ENCODE results near the gene CCDC192.

DNA sequence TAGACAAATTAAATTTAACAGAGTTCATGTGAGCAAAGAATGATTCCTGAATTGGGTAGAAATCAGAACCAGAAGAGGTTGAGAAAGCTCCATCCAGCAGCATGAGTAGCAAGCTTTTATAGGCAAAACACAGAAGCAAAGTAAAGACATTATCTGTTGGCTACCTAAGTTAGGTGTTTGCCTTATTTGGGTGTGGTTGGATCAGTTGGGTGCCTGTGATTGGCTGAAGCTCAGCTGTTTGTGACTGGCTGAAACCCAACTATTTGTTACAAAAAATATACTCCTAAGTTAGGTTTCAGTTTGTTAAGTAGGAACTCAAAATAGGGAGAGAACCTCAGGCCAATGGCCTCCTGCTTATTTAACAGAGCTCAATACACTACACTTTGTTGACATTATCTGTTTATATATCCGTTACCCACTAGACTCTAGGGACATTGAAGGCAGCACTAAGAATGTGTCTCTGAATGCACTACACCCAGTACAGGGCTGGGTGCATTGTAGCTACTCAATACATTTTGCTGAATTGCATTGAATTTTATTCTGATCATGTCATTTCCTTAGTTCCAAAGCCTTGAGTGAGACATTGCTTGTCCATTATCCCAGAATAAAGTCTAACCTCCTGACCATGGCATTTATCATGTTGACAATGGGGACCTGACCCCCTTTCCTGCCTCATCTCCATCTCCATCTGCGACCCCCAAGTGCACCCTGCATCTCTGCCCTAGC, 98.7 kb downstream of the CCDC192 start:
- TF ChIP-seq, protein P1, sequence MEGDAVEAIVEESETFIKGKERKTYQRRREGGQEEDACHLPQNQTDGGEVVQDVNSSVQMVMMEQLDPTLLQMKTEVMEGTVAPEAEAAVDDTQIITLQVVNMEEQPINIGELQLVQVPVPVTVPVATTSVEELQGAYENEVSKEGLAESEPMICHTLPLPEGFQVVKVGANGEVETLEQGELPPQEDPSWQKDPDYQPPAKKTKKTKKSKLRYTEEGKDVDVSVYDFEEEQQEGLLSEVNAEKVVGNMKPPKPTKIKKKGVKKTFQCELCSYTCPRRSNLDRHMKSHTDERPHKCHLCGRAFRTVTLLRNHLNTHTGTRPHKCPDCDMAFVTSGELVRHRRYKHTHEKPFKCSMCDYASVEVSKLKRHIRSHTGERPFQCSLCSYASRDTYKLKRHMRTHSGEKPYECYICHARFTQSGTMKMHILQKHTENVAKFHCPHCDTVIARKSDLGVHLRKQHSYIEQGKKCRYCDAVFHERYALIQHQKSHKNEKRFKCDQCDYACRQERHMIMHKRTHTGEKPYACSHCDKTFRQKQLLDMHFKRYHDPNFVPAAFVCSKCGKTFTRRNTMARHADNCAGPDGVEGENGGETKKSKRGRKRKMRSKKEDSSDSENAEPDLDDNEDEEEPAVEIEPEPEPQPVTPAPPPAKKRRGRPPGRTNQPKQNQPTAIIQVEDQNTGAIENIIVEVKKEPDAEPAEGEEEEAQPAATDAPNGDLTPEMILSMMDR (conservative IDR thresholded peaks at IDR 0.05; ENCODE audit: low read depth, low read length) = no peak
- TF ChIP-seq RFX5 (IDR thresholded peaks at IDR 0.05; ENCODE audit: low read depth, low read length) (no peak), SMC3 (IDR thresholded peaks at IDR 0.05; ENCODE audit: low read depth, low read length) (no peak), CEBPB (IDR thresholded peaks at IDR 0.05; ENCODE audit: low read depth, low read length) (no peak), FOS (IDR thresholded peaks at IDR 0.05; ENCODE audit: low read depth, low read length) (no peak), POLR2A (IDR thresholded peaks at IDR 0.05; ENCODE audit: low read depth, low read length) (no peak), RAD21 (IDR thresholded peaks at IDR 0.05; ENCODE audit: low read length) (no peak), MAZ (IDR thresholded peaks at IDR 0.05; ENCODE audit: borderline replicate concordance, low read depth, low read length) (no peak), NFE2L2 (IDR thresholded peaks at IDR 0.05; ENCODE audit: low read depth, low read length) (no peak), MXI1 (IDR thresholded peaks at IDR 0.05; ENCODE audit: borderline replicate concordance, low read depth, low read length) (no peak), MAFK (IDR thresholded peaks at IDR 0.05; ENCODE audit: low read depth, low read length) (peak; percentile 72)
- TF ChIP-seq, protein P2, sequence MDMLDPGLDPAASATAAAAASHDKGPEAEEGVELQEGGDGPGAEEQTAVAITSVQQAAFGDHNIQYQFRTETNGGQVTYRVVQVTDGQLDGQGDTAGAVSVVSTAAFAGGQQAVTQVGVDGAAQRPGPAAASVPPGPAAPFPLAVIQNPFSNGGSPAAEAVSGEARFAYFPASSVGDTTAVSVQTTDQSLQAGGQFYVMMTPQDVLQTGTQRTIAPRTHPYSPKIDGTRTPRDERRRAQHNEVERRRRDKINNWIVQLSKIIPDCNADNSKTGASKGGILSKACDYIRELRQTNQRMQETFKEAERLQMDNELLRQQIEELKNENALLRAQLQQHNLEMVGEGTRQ (IDR thresholded peaks at IDR 0.05; ENCODE audit: low read depth, low read length) = no peak

All from IMR-90 (cell line).